HG03135 (cell line): ENCODE data around the gene HCRTR1.

Source experiments
- ATAC-seq: cut with Tn5 transposase; IDR thresholded peaks from one replicate; pipeline ENCODE4 v1.9.1; 2021; ENCODE audit warnings: mild to moderate bottlenecking, moderate library complexity; ENCODE audit not compliant: unreplicated experiment

Gene HCRTR1

DNA sequence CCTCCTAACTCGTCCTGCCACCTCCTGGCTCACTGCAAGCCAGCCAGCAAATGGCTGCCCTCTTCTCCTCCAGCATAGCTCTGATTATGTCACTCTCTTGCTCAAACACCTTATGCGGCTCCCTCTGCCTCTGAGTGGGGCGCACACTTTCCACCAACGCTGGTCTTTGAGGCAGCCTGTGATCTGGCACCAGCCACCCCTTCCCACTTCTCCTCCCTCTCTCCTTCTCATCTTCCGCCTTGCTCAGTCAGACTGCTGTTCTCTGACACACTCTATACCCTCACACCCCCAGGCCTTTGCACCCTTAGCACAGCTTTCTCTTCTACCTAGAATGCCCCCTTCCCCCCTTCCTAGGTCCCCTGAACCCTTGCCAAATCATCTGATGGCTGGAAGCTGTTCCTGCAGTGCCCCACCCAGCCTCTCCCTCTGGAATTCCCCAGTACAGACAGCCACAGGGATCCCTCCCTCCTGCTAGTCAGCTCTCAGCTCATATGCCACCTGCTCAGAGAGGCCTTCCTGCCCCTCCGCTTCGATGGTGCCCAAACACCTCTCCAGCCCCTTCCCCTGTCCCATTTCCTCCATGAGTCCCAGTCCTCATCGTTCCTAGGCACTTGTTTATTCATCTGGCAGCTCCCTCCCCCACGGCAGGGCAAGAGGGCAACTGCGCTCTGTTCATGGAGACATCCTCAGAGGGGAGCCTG is 48.9 kb downstream of the HCRTR1 start:
- ATAC-seq: no peak

GRCh38 chr1:31667065-31667785 is 49.7 kb downstream of the HCRTR1 start:
- ATAC-seq: no peak

GRCh38 chr1:31668303-31668883 is 50.9 kb downstream of the HCRTR1 start:
- ATAC-seq: no peak

DNA sequence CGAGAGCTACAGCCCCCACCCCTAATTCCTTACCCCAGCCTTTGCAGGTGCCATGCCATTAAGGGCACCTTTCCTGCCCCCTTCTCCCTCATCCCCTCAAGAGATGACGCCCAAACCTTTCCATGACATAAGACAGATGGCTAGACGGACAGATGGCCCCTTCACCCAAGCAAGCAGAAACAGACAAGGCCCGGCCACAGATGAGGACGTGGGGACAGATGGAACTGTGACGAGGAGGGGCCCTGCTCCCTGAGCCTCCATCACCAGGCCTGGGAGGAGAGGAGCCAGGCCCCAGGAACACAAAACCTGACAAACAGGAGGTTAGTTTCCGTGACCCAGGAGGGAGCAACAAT is 51.9 kb downstream of the HCRTR1 start:
- no peak for ATAC-seq

DNA sequence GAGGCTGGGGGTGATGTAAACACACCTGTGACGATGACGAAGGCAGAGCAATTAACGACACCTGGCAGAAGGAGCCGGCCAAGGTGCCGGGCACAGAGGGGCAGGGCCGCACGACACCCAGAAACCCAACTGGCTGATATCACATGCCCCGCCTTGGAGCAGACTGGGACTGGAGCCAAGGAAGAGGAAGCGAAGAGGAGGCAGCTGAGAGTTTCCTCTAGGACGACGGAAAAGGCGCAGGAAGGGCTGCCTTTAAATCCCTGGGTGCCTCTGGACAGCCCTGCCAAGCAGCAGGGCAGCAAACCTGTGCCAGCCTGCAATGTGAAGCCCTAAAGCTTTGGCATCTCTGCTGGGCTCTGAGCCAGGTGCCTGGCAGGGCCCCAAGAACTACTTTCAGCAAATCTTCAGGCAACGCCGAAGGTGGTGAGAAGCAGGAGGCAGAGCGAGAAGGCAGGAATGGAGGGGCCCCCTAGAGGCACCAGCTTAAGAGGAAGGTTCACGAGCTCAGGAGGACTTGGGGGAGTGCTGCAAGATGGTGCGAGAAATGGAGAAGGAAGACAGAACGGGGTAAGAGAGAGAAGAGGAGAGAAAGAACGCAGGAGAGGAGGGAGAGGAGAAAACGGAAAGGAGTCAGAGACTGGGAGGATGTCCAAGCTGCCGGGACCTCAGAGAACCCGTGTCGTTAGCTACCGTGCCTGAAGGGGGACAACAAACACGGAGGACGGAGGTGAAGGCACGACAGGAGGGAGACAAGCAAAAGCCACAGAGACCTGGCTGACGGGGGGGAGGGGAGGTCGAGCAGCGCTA is 52.5 kb downstream of the HCRTR1 start:
- ATAC-seq: no peak

GRCh38 chr1:31670593-31670964 is 53.1 kb downstream of the HCRTR1 start:
- ATAC-seq: no peak

DNA sequence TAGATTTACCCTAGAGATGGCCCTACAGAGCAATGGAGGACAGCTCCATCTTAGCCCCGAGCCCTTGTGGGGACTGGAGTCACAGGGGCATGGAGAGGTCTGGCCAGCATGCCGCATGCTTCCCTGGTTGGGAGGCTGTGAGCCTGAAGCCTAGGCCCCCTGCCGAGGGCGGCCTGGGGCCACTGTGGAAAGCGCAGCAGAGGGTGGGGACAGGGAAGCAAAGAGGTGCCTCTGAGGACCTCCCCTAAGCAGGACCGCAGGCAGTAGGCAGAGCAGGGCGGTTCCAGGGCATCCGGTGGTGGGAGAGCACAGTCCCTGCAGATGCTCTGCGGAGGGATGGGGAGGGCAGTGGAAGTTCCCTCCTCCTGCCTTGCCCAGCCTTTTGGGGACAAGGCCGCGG is 53.7 kb downstream of the HCRTR1 start:
- ATAC-seq: no peak

- no peak for ATAC-seq
Measured at GRCh38 chr1:31671561-31672201, 54.2 kb downstream of the HCRTR1 start.

- ATAC-seq: no peak
Measured at GRCh38 chr1:31672986-31673385, 55.5 kb downstream of the HCRTR1 start.

GRCh38 chr1:31673433-31673832 is 55.9 kb downstream of the HCRTR1 start:
- no peak for ATAC-seq

GRCh38 chr1:31674626-31675025 is 57.1 kb downstream of the HCRTR1 start:
- ATAC-seq: no peak

GRCh38 chr1:31675161-31675560 is 57.7 kb downstream of the HCRTR1 start:
- ATAC-seq: no peak

DNA sequence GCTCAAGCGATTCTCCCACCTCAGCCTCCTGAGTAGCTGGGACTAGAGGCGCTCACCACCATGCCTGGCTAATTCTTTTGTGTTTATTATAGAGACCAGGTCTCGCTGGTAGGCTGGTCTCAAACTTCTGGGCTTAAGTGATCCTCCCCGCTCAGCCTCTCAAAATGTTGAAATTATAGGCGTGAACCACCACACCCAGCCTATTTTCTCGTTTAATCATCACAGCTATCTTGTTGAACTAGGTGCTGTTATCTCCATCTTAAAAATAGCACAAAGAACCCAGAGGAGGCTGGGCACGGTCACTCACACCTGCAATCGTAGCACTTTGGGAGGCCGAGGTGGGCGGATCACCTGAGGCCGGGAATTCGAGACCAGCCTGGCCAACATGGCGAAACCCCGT is 58.3 kb downstream of the HCRTR1 start:
- ATAC-seq: no peak
